Upper lobe of left lung (tissue), 4 donors: ENCODE measurements around the gene GRHL3.

Experiments used
- CTCF ChIP-seq, 6 experiments: fragments of 450-650 bp in 4 of 6; fragments of 200-600 bp in 2 of 6; sonication (generic) in 2 of 6; IDR thresholded peaks; one replicate each; pipeline ENCODE4 v1.5.1; 2016 to 2019; ENCODE audit warnings: antibody characterized with exemption in 6 of 6
- EP300 ChIP-seq, 4 donors: sonication (generic); formaldehyde crosslinking; IDR thresholded peaks; one replicate each; pipeline ENCODE4 v1.5.1; 2017; ENCODE audit warnings: antibody characterized with exemption in 4 of 4, control low read depth in 2 of 4

- TF ChIP-seq CTCF (IDR thresholded peaks at IDR 0.05) (peak; percentile 61 to 81 (median 70)), EP300 (IDR thresholded peaks at IDR 0.05) (no peak)
Measured at GRCh38 chr1:24391882-24392603, 72.9 kb downstream of the GRHL3 start.
